Adrenal gland (tissue), 5 donors: ENCODE data around the gene NCK2.

Experiments
- POLR2A ChIP-seq, 2 donors: fragments of 450-650 bp; IDR thresholded peaks; one replicate each; pipeline ENCODE4 v1.6.1; 2017; ENCODE audit warnings: antibody characterized with exemption in 2 of 2, mild to moderate bottlenecking in 2 of 2, moderate library complexity in 1 of 2
- TF ChIP-seq, protein P1 (sequence below), 6 experiments: fragments of 450-650 bp in 4 of 6; fragments of 200-600 bp in 2 of 6; sonication (generic) in 1 of 6; IDR thresholded peaks; 1 replicate in 5 of 6; 2 replicates in 1 of 6; pipeline versions ENCODE4 v1.5.1 to v1.8.0; 2016 to 2021; ENCODE audit warnings: antibody characterized with exemption in 6 of 6, mild to moderate bottlenecking in 2 of 6, moderate library complexity in 1 of 6
- donor health status: DM: no; HTN: no; CAD: no.

GRCh38 chr2:105708697-105709096, 36.0 kb upstream of the NCK2 start:
- TF ChIP-seq, protein P1, sequence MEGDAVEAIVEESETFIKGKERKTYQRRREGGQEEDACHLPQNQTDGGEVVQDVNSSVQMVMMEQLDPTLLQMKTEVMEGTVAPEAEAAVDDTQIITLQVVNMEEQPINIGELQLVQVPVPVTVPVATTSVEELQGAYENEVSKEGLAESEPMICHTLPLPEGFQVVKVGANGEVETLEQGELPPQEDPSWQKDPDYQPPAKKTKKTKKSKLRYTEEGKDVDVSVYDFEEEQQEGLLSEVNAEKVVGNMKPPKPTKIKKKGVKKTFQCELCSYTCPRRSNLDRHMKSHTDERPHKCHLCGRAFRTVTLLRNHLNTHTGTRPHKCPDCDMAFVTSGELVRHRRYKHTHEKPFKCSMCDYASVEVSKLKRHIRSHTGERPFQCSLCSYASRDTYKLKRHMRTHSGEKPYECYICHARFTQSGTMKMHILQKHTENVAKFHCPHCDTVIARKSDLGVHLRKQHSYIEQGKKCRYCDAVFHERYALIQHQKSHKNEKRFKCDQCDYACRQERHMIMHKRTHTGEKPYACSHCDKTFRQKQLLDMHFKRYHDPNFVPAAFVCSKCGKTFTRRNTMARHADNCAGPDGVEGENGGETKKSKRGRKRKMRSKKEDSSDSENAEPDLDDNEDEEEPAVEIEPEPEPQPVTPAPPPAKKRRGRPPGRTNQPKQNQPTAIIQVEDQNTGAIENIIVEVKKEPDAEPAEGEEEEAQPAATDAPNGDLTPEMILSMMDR (IDR thresholded peaks at IDR 0.05) = no peak
- no peak for TF ChIP-seq POLR2A (IDR thresholded peaks at IDR 0.05)
